Neural cell (in vitro differentiated cells): ENCODE data around the gene VSTM1. TPM values are rescaled to one million over a fixed set of nuclear protein-coding genes. Genes with fewer than 3 reads are reported as not detected.

Source experiments
- H2AFZ ChIP-seq: fragments of 200-600, 300-800 bp; sonication (generic), shearing (Covaris generic); 2 replicates; pipeline ENCODE4 v1.6.0; 2014; ENCODE audit warnings: low read depth, mild to moderate bottlenecking, antibody characterized with exemption, low read length, moderate library complexity
- H3F3A ChIP-seq: fragments of 200-600 bp; shearing (Covaris generic); 2 replicates; pipeline ENCODE4 v1.6.1; 2016; ENCODE audit warnings: mild to moderate bottlenecking, moderate library complexity, mixed read lengths, antibody characterized with exemption, low read length; ENCODE audit not compliant: insufficient read depth, poor library complexity, severe bottlenecking
- H3K27ac ChIP-seq: fragments of 200-600, 300-800 bp; sonication (generic), shearing (Covaris generic); 2 replicates; pipeline ENCODE4 v1.5.1; 2014; ENCODE audit warnings: mild to moderate bottlenecking, low read length, moderate library complexity
- H3K27me3 ChIP-seq: fragments of 300-800, 200-600 bp; sonication (generic), shearing (Covaris generic); 2 replicates; pipeline ENCODE4 v1.6.0; 2014; ENCODE audit warnings: mild to moderate bottlenecking, low read depth, low read length, moderate library complexity; ENCODE audit not compliant: insufficient read depth
- H3K36me3 ChIP-seq: fragments of 300-800, 200-600 bp; sonication (generic), shearing (Covaris generic); 2 replicates; pipeline ENCODE4 v1.5.1; 2014; ENCODE audit warnings: mild to moderate bottlenecking, antibody characterized with exemption, low read length, moderate library complexity; ENCODE audit not compliant: insufficient read depth
- H3K4me2 ChIP-seq: fragments of 300-800, 200-600 bp; sonication (generic), shearing (Covaris generic); 2 replicates; pipeline ENCODE4 v1.6.0; 2014; ENCODE audit warnings: mild to moderate bottlenecking, low read length
- H3K4me3 ChIP-seq: fragments of 300-800, 200-600 bp; sonication (generic), shearing (Covaris generic); 2 replicates; pipeline ENCODE4 v1.5.1; 2014; ENCODE audit warnings: mild to moderate bottlenecking, low read length, moderate library complexity
- H3K79me2 ChIP-seq: fragments of 200-600 bp; shearing (Covaris generic); replicated peaks from 2 replicates; pipeline ENCODE4 v1.6.0; 2014; ENCODE audit warnings: mild to moderate bottlenecking, low read length, moderate library complexity; ENCODE audit not compliant: insufficient read depth
- H3K9ac ChIP-seq: fragments of 300-800, 200-600 bp; sonication (generic), shearing (Covaris generic); 2 replicates; pipeline ENCODE4 v1.6.1; 2016; ENCODE audit warnings: mild to moderate bottlenecking, low read length, mixed read lengths
- H3K9me2 ChIP-seq: fragments of 200-600 bp; shearing (Covaris generic); 2 replicates; pipeline ENCODE4 v1.6.1; 2016; ENCODE audit warnings: mild to moderate bottlenecking, low read length, mixed read lengths; ENCODE audit not compliant: insufficient read depth
- H3K9me3 ChIP-seq: fragments of 200-600, 300-800 bp; sonication (generic), shearing (Covaris generic); 2 replicates; pipeline ENCODE4 v1.6.1; 2016; ENCODE audit warnings: mild to moderate bottlenecking, mixed run types, low read length, moderate library complexity, mixed read lengths
- H4K20me1 ChIP-seq: fragments of 200-600 bp; shearing (Covaris generic); 2 replicates; pipeline ENCODE4 v1.6.1; 2016; ENCODE audit warnings: mild to moderate bottlenecking, mixed run types; ENCODE audit not compliant: insufficient read depth
- EP300 ChIP-seq: fragments of 450-650 bp; conservative IDR thresholded peaks from 2 replicates; pipeline ENCODE4 v1.6.1; 2014; ENCODE audit warnings: antibody characterized with exemption, mild to moderate bottlenecking, moderate library complexity; ENCODE audit not compliant: poor library complexity, severe bottlenecking
- EZH2 ChIP-seq: fragments of 200-600, 300-800 bp; shearing (Covaris generic), sonication (generic); IDR thresholded peaks from 2 replicates; pipeline ENCODE4 v1.6.1; 2014; ENCODE audit warnings: antibody characterized with exemption, low read length, borderline replicate concordance, mild to moderate bottlenecking; ENCODE audit not compliant: insufficient read depth, poor library complexity, severe bottlenecking
- MXI1 ChIP-seq: fragments of 450-650 bp; conservative IDR thresholded peaks from 2 replicates; pipeline ENCODE4 v1.6.1; 2014; ENCODE audit warnings: antibody characterized with exemption, mild to moderate bottlenecking; ENCODE audit not compliant: poor library complexity, severe bottlenecking
- POLR2AphosphoS5 ChIP-seq: IDR thresholded peaks from 2 replicates; pipeline ENCODE4 v1.6.1; 2012
- RAD21 ChIP-seq: fragments of 450-650 bp; conservative IDR thresholded peaks from 2 replicates; pipeline ENCODE4 v1.6.1; 2014; ENCODE audit warnings: antibody characterized with exemption, mild to moderate bottlenecking, moderate library complexity
- SMC3 ChIP-seq: fragments of 450-650 bp; conservative IDR thresholded peaks from 2 replicates; pipeline ENCODE4 v1.6.1; 2014; ENCODE audit warnings: antibody characterized with exemption, mild to moderate bottlenecking, moderate library complexity; ENCODE audit not compliant: poor library complexity
- TAF1 ChIP-seq: IDR thresholded peaks from 2 replicates; pipeline ENCODE4 v1.6.1; 2012; ENCODE audit warnings: low read depth
- polyA plus RNA-seq: library from polyadenylated mRNA; depleted of rRNA; stranded (reverse); fragments of >200 nt; gene quantifications from 2 replicates; pipeline ENCODE4 v1.2.3, GENCODE V29; 2014
- TF ChIP-seq, protein P1 (sequence below): fragments of 450-650 bp; IDR thresholded peaks from 2 replicates; pipeline ENCODE4 v1.5.1; 2014; ENCODE audit warnings: antibody characterized with exemption, mild to moderate bottlenecking, moderate library complexity; ENCODE audit not compliant: poor library complexity, severe bottlenecking
- TF ChIP-seq, protein P2 (sequence below): IDR thresholded peaks from 2 replicates; pipeline ENCODE4 v1.6.1; 2012; ENCODE audit warnings: borderline replicate concordance

The VSTM1 gene
- polyA plus RNA-seq, 1 donor from 2014 or later: not detected

DNA sequence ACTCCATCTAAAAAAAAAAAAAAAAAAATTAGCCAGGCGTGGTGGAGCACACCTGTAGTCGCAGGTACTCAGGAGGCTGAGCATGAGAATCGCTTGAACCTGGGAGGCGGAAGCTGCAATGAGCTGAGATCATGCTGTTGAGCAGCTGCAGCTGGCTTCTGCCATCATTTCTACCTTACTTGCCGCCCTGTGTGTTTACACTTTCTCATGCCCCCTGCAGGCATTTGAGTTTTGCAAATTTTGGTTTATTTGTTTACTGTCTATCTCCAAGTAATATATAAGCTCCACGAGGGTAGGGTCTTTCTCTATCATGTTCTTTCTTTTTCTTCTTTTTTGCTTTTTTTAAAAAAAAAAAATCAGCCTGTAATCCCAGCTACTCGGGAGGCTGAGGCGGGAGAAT lies 54.3 kb downstream of the VSTM1 start:
- no peaks in the 10 kb centered on the region for H3K79me2 ChIP-seq

DNA sequence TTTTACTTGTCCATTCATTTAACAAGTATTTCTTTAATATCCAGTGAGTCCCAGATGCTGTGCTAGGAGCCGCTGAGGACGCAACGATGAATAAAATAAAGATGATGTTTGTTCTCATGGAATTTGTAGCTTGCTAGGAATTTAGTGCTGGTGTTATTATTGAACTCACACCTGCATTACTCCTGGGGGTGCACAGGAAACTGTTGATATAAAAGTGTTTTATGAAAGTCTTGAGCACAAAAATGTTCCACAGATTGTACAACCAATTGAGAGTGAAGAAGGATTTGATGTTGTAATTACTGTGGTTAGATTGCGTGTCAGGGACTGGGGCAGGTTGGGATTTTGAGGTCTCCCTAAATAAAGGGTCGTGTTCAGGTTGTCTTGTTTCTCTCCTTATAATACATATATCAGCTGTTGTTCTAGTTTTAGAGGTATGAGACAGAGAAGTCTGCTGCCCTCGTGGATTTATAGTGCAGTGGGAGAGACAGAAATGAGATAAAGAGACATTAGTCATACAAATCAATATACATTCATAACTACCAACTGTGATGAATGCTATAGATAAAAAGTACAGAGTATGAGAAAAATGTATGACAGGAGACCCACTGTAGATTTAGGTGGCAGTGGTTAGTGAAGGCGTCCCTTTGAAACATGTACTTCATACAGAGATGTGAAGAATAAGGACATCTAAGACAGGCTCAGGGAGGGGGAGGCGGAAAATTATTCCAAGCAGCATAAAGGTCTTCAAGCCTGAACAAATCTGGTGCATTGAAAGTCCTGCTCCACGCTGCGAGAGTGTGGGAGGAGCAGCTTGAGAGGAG lies 61.0 kb downstream of the VSTM1 start:
- Histone ChIP-seq H3K27me3 (no peaks in the 10 kb centered on the region), H3K9me3 (no peaks in the 10 kb centered on the region), H4K20me1 (no peaks in the 10 kb centered on the region), H3K9me2 (no peaks in the 10 kb centered on the region), H3K9ac (no peak overlapping the region), H3K4me3 (no peak overlapping the region), H2AFZ (no peak overlapping the region), H3K36me3 (no peaks in the 10 kb centered on the region), H3K4me2 (no peak overlapping the region), H3F3A (no peaks in the 10 kb centered on the region), H3K27ac (no peak overlapping the region), H3K79me2 (no peaks in the 10 kb centered on the region)
- TF ChIP-seq POLR2AphosphoS5: no peak
- TF ChIP-seq, protein P1, sequence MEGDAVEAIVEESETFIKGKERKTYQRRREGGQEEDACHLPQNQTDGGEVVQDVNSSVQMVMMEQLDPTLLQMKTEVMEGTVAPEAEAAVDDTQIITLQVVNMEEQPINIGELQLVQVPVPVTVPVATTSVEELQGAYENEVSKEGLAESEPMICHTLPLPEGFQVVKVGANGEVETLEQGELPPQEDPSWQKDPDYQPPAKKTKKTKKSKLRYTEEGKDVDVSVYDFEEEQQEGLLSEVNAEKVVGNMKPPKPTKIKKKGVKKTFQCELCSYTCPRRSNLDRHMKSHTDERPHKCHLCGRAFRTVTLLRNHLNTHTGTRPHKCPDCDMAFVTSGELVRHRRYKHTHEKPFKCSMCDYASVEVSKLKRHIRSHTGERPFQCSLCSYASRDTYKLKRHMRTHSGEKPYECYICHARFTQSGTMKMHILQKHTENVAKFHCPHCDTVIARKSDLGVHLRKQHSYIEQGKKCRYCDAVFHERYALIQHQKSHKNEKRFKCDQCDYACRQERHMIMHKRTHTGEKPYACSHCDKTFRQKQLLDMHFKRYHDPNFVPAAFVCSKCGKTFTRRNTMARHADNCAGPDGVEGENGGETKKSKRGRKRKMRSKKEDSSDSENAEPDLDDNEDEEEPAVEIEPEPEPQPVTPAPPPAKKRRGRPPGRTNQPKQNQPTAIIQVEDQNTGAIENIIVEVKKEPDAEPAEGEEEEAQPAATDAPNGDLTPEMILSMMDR: no peak
- no peak for TF ChIP-seq RAD21
- no peak for TF ChIP-seq SMC3

More for the DNA sequence above, 54.3 kb downstream of the VSTM1 start:
- Histone ChIP-seq H3K27me3 (no peaks in the 10 kb centered on the region), H3K36me3 (no peaks in the 10 kb centered on the region), H4K20me1 (no peaks in the 10 kb centered on the region), H3K27ac (no peak overlapping the region), H3K9ac (no peak overlapping the region), H2AFZ (no peak overlapping the region), H3K9me3 (no peaks in the 10 kb centered on the region), H3F3A (no peaks in the 10 kb centered on the region), H3K4me3 (no peak overlapping the region), H3K9me2 (no peaks in the 10 kb centered on the region), H3K4me2 (no peak overlapping the region)
- TF ChIP-seq TAF1: no peak
- no peak for TF ChIP-seq POLR2AphosphoS5
- TF ChIP-seq SMC3: no peak
- TF ChIP-seq EZH2: no peak
- TF ChIP-seq, protein P1: no peak
- no peak for TF ChIP-seq EP300
- TF ChIP-seq MXI1: no peak
- TF ChIP-seq, protein P2, sequence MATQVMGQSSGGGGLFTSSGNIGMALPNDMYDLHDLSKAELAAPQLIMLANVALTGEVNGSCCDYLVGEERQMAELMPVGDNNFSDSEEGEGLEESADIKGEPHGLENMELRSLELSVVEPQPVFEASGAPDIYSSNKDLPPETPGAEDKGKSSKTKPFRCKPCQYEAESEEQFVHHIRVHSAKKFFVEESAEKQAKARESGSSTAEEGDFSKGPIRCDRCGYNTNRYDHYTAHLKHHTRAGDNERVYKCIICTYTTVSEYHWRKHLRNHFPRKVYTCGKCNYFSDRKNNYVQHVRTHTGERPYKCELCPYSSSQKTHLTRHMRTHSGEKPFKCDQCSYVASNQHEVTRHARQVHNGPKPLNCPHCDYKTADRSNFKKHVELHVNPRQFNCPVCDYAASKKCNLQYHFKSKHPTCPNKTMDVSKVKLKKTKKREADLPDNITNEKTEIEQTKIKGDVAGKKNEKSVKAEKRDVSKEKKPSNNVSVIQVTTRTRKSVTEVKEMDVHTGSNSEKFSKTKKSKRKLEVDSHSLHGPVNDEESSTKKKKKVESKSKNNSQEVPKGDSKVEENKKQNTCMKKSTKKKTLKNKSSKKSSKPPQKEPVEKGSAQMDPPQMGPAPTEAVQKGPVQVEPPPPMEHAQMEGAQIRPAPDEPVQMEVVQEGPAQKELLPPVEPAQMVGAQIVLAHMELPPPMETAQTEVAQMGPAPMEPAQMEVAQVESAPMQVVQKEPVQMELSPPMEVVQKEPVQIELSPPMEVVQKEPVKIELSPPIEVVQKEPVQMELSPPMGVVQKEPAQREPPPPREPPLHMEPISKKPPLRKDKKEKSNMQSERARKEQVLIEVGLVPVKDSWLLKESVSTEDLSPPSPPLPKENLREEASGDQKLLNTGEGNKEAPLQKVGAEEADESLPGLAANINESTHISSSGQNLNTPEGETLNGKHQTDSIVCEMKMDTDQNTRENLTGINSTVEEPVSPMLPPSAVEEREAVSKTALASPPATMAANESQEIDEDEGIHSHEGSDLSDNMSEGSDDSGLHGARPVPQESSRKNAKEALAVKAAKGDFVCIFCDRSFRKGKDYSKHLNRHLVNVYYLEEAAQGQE: no peak
- TF ChIP-seq RAD21: no peak
